Measurements from ENCODE around the gene ATAD2B. TPM values are rescaled to one million over a fixed set of nuclear protein-coding genes. Genes with fewer than 3 reads are reported as not detected.
"Not testable (repeated sequence)": the region's sequence is repeated elsewhere in the genome, so short reads cannot be mapped to it uniquely, and the experiment has no call there.

ATAD2B gene
- 75.6 TPM for total RNA-seq
- 5.1 TPM for polyA plus RNA-seq

DNA sequence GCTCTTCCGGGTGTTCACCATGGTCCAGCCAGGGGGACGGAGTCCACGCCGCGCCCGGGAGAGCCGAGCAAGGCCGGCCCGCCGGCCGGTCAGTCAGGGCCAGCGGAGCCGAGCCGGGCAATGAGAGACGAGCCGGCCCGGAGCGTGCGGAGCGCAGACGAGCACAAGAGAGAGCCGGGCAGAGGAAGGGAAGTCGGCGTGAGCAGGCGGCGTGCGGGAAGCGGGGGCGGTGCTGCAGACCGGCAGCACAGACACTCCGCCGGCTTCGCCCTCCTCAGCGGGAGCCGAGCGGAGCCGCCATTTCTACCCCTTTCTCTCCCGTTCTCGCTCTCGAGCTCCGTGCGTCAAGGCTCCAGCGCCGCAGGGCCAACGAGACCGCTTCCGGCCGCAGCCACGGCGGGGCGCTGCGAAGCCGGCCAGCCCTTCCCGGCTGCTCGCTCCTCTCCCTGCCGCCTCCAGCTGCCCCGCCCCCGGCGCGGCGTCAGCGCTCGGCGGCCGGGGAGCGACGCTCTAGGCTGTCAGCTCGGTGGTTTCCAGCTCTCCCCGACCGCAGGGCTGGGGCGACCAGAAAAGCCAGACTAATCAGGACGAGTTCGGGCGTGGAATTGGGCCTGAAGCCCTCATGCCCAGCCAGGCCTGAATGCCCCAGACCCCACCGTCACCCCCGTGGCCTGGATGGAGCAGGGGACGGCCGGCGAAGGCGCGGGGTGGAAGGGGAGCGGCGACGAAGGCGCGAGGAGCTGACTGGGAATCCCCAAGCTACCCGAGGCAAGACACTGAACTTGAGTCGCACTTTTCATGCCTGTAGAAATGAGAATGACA lies at the start of gene ATAD2B:
Gene ATAD2B, minus strand, starts transcription at position 374 of the 822 bp plus-strand sequence. Its CDS starts 353 bp downstream, at position 21.
- Histone ChIP-seq H3K36me3 (ENCODE audit: insufficient read depth) (no peaks in the 10 kb centered on the region), H3K27ac (ENCODE audit: low read depth) (peak within 1 kb of the TSS; percentile 99), H3K4me1 (ENCODE audit: insufficient read depth) (no peaks in the 10 kb centered on the region), H3K4me3 (ENCODE audit: low read depth, low read length) (peak within 1 kb of the TSS; percentile 78)
- DNase-seq (ENCODE audit: extremely low spot score): peak; percentile 79
- WGBS: under 1% methylated on average over 88 of the region's 88 CpGs

DNA sequence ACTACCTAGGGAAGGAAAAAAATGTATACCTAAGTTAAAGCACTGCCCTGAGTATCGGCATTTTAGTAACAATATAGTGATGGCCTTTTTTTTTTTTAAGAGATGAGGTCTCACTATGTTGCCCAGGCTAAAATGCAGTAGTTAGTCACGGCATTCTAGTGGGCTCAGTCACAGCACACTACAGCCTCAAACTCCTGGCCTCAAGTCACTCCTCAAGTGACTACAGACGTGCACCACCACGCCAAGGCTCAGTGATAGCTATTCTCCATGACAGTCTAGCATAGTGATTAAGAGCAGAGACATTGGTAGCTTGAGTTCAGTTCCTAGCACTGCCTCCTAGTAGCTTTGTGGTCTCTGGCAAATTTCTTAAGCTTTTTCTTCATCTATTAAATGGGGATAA lies 40.9 kb upstream of the ATAD2B start:
- Histone ChIP-seq H3K36me3 (ENCODE audit: insufficient read depth) (no peaks in the 10 kb centered on the region), H3K4me1 (ENCODE audit: insufficient read depth) (no peaks in the 10 kb centered on the region), H3K27ac (ENCODE audit: low read depth) (no peak overlapping the region), H3K4me3 (ENCODE audit: low read depth, low read length) (no peak overlapping the region)
- DNase-seq (ENCODE audit: extremely low spot score): no peak
- 98% methylated on average over 4 of the region's 4 CpGs for WGBS

DNA sequence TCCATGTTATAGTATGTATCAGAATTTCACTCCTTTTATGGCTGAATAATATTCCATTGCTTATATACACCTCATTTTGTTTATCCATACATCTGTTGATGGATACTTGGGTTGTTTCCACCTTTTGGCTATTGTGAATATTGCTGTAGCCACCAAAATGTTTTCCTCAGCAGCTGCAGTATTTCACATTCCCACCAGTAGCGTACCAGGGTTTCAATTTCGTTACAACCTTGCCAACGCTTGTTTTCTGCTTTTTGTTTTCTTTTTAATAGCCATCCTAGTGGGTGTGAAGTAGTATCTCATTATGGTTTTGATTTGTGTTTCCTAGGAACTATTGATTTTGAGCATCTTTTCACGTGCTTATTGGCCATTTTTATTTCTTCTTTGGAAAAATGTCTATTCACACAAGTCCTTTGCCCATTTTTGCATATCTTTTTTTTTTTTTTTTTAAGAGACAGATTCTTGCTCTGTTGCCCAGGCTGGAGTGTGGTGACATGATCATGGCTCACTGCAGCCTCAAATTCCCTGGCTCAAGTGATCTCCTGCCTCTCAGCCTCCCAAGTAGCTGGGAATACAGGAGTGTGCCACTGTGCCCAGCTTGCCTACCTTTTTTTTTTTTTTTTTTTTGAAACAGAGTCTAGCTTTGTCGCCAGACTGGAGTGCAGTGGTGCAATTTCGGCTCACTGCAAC lies 27.5 kb upstream of the ATAD2B start:
- WGBS: 76% methylated on average over 6 of the region's 6 CpGs
- no peaks in the 10 kb centered on the region for H3K4me1 ChIP-seq (ENCODE audit: insufficient read depth)
- no peak overlapping the region for H3K27ac ChIP-seq (ENCODE audit: low read depth)
- H3K4me3 ChIP-seq (ENCODE audit: low read depth, low read length): no peak overlapping the region
- H3K36me3 ChIP-seq (ENCODE audit: insufficient read depth): no peaks in the 10 kb centered on the region
- no peak for DNase-seq (ENCODE audit: extremely low spot score)

DNA sequence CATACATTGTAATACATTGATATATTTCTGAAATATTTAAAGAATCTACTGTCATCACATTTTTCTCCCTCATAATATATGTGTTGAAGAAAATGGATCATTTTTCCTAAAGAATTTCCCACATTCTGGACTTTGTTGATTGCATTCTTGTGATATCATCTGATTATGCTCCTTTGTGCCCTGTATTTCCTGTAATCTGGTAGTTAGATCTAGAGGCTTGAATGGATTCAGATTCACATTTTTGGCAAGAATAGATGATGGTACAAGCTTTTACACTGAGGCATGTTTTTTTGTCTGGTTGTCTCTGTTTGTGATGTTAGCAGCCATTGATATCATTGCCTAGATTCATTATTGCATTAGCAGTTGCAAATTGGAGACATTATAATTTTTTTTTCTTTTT lies 26.7 kb upstream of the ATAD2B start:
- Histone ChIP-seq H3K36me3 (ENCODE audit: insufficient read depth) (no peaks in the 10 kb centered on the region), H3K4me1 (ENCODE audit: insufficient read depth) (no peaks in the 10 kb centered on the region), H3K27ac (ENCODE audit: low read depth) (no peak overlapping the region), H3K4me3 (ENCODE audit: low read depth, low read length) (no peak overlapping the region)
- no peak for DNase-seq (ENCODE audit: extremely low spot score)

DNA sequence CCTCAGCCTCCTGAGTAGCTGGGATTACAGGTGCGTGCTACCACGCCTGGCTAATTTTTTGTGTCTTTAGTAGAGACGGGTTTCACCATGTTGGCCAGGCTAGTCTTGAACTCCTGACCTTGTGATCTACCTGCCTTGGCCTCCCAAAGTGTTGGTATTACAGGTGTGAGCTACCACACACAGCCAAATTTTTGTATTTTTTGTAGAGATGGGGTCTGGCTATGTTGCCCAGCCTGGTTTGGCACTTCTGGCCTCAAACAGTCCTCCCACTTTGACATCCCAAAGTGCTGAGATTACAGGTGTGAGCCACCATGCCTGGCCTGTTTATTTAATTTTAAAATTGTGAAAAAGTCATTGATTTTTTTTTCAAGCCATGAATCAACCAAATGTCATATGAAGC lies 25.6 kb upstream of the ATAD2B start:
- H3K36me3 ChIP-seq (ENCODE audit: insufficient read depth); H3K4me1 ChIP-seq (ENCODE audit: insufficient read depth); H3K4me3 ChIP-seq (ENCODE audit: low read depth, low read length); H3K27ac ChIP-seq (ENCODE audit: low read depth); DNase-seq (ENCODE audit: extremely low spot score): not testable (repeated sequence)
- WGBS: 98% methylated on average over 3 of the region's 3 CpGs

DNA sequence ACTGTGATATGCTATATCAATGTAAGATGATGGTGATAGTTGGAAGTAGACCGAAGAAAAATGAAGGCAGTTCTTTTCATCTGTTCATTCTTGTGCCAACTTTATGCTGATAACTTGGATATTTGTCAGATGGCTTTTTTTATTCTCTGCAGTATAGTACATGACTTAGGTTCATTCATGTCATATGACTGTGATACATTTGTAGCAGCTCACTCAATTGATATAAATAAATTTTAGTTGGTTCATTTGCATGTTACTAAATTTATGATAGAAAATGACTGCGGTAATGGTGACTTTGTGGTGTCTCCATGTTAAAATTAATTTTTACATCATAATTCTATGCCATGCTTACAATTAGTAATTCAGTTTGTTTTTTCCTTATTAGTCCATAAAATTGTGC lies 20.4 kb upstream of the ATAD2B start:
- H3K27ac ChIP-seq (ENCODE audit: low read depth): no peak overlapping the region
- no peak overlapping the region for H3K4me3 ChIP-seq (ENCODE audit: low read depth, low read length)
- no peaks in the 10 kb centered on the region for H3K4me1 ChIP-seq (ENCODE audit: insufficient read depth)
- no peaks in the 10 kb centered on the region for H3K36me3 ChIP-seq (ENCODE audit: insufficient read depth)
- DNase-seq (ENCODE audit: extremely low spot score): no peak
- 94% methylated on average over 2 of the region's 2 CpGs for WGBS

DNA sequence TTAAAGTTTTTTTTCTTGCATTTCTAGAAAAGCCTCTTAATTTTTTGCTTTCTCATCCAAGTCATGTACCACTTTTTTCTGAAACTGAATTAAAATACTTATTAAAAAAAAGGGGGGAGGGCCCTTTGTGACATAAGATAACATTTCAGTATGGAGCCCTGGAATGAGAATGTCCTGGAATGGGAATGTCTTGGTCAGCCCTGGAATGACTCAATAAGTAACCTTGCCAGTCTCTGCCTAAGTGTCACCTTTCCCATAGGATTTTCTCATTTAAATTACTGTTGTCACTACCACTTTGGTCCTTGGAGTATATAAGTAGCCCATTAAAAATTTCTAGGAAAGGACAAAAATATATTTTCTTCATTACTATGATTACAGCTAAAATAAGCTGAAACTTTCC lies 18.1 kb upstream of the ATAD2B start:
- no peak for DNase-seq (ENCODE audit: extremely low spot score)
- Histone ChIP-seq H3K27ac (ENCODE audit: low read depth) (no peak overlapping the region), H3K36me3 (ENCODE audit: insufficient read depth) (no peaks in the 10 kb centered on the region), H3K4me3 (ENCODE audit: low read depth, low read length) (no peak overlapping the region), H3K4me1 (ENCODE audit: insufficient read depth) (no peaks in the 10 kb centered on the region)

DNA sequence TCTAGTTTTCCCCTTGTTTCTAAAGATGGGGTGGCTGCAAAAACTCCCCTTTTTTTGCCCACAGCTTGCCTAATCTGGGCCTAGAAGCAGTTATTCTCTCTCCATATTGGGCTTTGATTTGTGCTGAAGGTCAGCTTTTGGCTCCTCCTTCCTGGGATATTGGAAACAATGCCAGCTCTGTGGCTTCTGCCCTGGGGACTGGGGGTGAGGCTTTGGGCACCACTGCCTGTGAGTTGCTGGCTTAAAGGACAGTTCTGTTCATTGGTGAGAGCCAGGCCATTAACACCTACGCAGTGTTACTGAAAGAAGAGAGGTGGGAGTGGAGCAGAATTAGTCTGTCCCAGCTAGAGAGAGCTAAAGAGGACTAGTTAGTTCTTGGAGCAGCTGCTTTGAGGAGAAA lies 17.6 kb upstream of the ATAD2B start:
- WGBS: 90% methylated on average over 1 of the region's 1 CpG
- no peaks in the 10 kb centered on the region for H3K36me3 ChIP-seq (ENCODE audit: insufficient read depth)
- H3K27ac ChIP-seq (ENCODE audit: low read depth): no peak overlapping the region
- H3K4me3 ChIP-seq (ENCODE audit: low read depth, low read length): no peak overlapping the region
- no peak for DNase-seq (ENCODE audit: extremely low spot score)
- no peaks in the 10 kb centered on the region for H3K4me1 ChIP-seq (ENCODE audit: insufficient read depth)

DNA sequence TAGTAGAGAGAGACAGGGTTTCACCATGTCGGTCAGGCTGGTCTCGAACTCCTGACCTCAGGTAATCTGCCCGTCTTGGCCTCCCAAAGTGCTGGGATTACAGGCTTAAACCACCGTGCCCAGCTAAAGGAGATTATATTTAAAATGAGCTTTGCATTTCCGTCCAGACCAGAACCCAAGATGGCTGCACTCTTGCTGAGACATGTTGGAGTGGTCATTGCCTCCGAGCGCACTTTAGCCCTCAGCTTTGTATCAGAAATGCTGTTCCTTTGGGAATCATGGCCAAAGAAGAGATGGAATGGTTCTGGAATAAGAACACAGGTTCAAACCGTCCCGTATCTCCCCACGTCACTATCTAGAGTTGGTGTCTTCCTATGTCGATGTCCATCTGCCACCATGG lies 16.7 kb upstream of the ATAD2B start:
- Histone ChIP-seq H3K4me3 (ENCODE audit: low read depth, low read length) (no peak overlapping the region), H3K4me1 (ENCODE audit: insufficient read depth) (no peaks in the 10 kb centered on the region), H3K36me3 (ENCODE audit: insufficient read depth) (no peaks in the 10 kb centered on the region), H3K27ac (ENCODE audit: low read depth) (no peak overlapping the region)
- DNase-seq (ENCODE audit: extremely low spot score): no peak
- 98% methylated on average over 11 of the region's 11 CpGs for WGBS

DNA sequence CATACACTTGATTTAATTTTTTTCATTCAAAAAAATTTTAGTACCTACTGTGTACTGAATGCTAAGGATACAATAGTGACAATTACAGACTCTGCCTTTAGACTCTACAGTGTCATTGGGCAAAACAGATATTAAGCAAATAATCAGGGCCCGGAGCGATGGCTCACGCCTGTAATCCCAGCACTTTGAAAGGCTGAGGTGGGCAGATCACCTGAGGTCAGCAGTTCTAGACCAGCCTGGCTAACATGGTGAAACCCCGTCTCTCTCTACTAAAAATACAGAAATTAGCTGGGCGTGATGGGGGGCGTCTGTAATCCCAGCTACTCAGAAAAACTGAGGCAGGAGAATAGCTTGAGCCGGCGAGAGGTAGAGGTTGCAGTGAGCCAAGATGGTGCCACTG lies 14.7 kb upstream of the ATAD2B start:
- Histone ChIP-seq H3K4me1 (ENCODE audit: insufficient read depth) (no peaks in the 10 kb centered on the region), H3K27ac (ENCODE audit: low read depth) (no peak overlapping the region), H3K36me3 (ENCODE audit: insufficient read depth) (no peaks in the 10 kb centered on the region), H3K4me3 (ENCODE audit: low read depth, low read length) (no peak overlapping the region)
- WGBS: 85% methylated on average over 8 of the region's 8 CpGs
- no peak for DNase-seq (ENCODE audit: extremely low spot score)

DNA sequence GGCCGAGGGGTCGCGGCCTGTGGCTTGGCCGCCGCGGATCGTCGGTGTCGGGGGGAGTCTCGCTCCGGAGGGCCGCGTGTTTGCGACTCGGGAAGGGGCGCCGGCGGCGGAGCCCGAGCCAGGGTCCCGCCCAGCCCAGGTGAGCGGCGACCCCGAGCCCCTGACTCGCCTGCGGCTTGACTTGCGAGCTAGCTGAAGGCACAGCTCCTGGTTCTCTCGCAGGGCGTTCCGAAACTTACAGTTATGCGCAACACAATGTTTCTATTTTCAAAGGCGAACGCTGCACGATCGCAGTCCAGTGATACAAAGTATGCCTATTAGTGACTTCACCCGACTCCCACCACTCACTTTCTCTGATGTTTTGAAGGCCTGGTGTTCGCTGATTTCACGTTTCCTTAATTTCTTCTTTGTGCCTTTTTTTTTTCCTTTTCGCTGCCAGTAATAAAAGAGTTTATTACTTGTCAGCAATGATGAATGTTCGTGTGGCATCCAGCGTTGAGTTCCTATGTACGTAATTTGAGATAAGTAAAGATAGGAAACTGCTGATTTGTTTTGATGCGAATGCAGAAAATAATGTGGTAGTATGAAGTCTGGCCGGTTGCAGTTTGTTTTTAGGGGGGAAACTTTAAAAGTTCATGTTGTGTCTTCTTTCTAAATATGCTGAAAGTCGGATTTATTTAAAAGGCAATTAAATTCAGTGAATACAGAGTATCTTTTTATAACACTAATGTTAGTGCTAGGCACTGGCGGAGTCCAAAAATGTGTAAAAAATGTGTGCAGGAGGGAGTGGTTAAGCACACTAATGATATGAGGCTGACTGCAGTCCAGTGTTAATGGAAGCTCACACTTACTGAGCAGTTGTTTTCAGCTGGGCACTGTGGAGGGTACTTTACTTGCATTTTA lies 14.0 kb upstream of the ATAD2B start:
- Histone ChIP-seq H3K4me1 (ENCODE audit: insufficient read depth) (no peaks in the 10 kb centered on the region), H3K36me3 (ENCODE audit: insufficient read depth) (no peaks in the 10 kb centered on the region), H3K4me3 (ENCODE audit: low read depth, low read length) (peak overlapping the region; percentile 88), H3K27ac (ENCODE audit: low read depth) (peak overlapping the region; percentile 92)
- no peak for DNase-seq (ENCODE audit: extremely low spot score)
- WGBS: 1% methylated on average over 46 of the region's 46 CpGs

DNA sequence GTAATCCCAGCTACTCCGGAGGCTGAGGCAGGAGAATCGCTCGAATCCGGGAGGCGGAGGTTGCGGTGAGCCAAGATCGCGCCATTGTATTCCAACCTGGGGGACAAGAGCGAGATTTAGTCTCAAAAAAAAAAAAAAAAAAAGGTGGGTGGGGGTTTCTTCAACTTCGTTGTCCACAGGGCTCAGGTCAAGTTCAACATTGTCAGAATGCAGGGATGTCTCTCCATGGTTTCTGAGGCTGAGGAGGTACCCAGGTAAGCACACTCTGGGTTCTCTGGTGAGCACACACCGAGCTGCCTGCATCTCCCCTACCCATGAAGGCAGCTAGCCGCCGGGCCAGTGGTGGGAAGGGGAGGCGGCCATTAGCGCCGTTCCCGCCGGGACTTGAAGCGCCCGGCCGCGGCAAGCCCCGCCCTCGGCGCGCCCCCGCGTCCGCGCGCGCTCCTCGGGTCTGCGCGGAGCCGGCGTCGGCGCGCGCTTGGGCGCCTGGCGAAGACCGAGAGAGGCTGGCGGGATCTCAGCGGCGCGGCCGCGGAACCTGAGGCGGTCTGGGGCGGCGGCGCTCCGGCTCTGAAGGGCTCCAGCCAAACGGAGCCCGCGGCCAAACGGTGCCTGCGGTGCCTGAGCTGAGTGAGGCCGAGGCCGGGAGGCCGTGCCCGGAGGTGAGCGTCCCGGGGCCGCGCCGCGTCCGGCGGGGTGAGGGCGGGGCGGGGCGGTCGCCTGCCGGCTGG lies 13.2 kb upstream of the ATAD2B start, which contains the start of gene UBXN2A:
Gene UBXN2A, plus strand, starts transcription at position 477 of the 731 bp plus-strand sequence. CDS start 17,852 bp downstream, outside the sequence.
- DNase-seq (ENCODE audit: extremely low spot score): no peak
- Histone ChIP-seq H3K4me3 (ENCODE audit: low read depth, low read length) (peak within 1 kb of the TSS; percentile 88), H3K4me1 (ENCODE audit: insufficient read depth) (no peaks in the 10 kb centered on the region), H3K27ac (ENCODE audit: low read depth) (peak within 1 kb of the TSS; percentile 92), H3K36me3 (ENCODE audit: insufficient read depth) (no peaks in the 10 kb centered on the region)
- WGBS: under 1% methylated on average over 77 of the region's 77 CpGs

DNA sequence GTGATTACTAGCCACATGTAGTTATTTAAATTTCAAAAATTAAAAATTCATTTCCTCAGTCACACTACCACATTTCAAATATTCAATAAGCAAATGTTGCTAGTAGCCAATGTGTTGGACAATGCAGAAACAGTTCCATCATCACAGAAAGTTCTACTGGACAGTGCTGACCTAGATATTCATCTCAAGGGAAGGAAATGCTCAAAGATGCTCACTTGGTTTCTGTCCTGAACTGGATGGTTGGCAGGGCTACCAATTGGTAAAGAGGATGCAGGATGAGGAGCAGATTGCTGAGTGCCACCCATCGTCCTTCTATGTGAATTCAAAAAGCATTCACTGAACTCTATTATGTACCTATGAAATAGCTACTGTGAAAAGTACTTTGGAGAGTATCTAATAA lies 7.3 kb upstream of the ATAD2B start:
- Histone ChIP-seq H3K36me3 (ENCODE audit: insufficient read depth) (no peaks in the 10 kb centered on the region), H3K4me1 (ENCODE audit: insufficient read depth) (no peaks in the 10 kb centered on the region), H3K27ac (ENCODE audit: low read depth) (no peak overlapping the region), H3K4me3 (ENCODE audit: low read depth, low read length) (no peak overlapping the region)
- DNase-seq (ENCODE audit: extremely low spot score): no peak
- 83% methylated on average over 1 of the region's 1 CpG for WGBS

All from urinary bladder (tissue), 4 donors.